ENCODE results near the gene NKAIN4.
A peak's percentile ranks its signal among the peaks of the same experiment; 100 is the strongest.

NKAIN4 gene

DNA sequence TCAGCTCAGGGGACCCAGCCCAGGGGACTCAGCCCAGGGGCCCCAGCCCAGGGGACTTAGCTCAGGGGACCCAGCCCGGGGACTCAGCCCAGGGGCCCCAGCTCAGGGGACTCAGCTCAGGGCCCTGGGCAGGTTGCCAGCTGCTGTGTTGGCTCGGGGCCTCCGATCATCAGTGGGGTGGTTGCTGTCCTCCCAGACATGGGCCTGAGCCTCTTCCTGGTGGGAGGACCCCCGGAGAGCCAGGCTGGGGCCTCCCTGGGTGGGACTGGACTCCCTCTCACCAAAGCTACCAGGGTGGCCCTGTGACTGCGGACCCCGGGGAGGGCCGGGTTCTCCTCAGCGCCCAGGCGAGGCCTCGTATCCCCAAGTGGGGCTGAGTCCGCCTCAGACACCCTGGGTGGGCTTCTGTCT lies 43.1 kb upstream of the NKAIN4 start:
- Mint-ChIP-seq H3K9me3 (peaks cover 8% of the 10 kb centered on the region), H3K36me3 (ENCODE audit: low read depth) (no peaks in the 10 kb centered on the region), H3K27ac (no peak overlapping the region), H3K4me3 (no peak overlapping the region), H3K4me1 (peaks cover 5% of the 10 kb centered on the region), H3K27me3 (ENCODE audit: low read depth, poor library complexity) (peaks cover 71% of the 10 kb centered on the region)
- TF ChIP-seq CTCF (IDR thresholded peaks at IDR 0.05) = no peak
- no peak for DNase-seq

DNA sequence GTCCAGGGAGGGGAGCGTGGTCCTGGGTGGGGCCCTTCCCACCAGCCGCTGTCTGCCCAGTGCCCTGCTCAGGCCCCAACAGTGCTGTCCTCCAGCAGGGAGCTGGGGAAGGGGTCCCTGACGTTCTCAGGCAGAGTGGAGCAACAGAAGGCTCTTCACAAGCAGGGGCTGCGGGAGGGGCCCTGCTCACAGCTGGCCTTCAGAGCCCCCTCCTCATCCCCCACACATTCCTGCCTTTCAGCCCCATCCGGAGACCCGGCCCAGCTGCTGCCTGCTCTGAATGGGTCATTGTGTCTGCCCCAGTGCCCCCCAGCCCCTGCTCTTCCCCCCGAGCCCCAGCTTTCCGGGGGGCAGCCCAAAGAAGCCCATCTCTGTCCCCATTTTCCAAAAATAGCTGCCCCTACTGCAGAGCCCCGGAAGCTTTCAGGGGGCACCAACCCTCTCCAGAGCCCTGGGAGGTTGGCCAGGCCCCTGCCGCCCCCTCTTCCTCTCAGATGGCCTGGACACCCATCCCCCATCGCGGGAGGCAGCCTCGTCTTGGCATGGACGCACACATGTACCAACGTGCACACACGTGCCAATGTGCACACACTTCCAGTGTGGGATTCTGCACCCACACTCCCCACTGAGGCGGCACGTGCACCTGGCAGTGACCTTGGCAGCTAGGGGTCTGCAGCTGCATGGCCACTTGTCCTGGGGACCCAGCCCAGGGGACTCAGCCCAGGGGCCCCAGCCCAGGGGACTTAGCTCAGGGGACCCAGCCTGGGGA lies 42.5 kb upstream of the NKAIN4 start:
- Mint-ChIP-seq H3K4me1 (peaks cover 5% of the 10 kb centered on the region), H3K36me3 (ENCODE audit: low read depth) (no peaks in the 10 kb centered on the region), H3K27me3 (ENCODE audit: low read depth, poor library complexity) (peaks cover 64% of the 10 kb centered on the region), H3K27ac (no peak overlapping the region), H3K4me3 (no peak overlapping the region), H3K9me3 (peaks cover 4% of the 10 kb centered on the region)
- TF ChIP-seq CTCF (IDR thresholded peaks at IDR 0.05) = no peak
- DNase-seq = no peak

DNA sequence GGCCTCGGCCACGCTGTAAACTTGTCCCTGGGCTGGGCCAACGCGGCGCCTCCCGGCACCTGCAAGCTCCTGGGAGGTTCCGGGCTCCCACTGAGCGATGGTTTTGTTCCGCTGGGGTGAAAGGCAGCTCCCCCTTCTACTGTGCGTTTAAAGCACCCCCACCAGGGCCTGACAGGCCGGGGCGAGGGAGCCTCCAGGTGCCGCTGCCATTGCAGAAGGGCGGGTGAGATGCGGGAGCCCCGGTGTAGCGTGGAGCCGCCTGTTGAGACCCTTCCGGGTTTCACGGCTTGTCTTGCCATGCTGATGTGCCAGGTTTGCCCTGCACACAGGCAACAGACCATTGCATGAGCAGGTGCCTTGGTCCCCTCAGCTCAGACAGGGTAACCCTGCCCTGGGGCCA lies 41.6 kb upstream of the NKAIN4 start:
- Mint-ChIP-seq H3K4me1 (peaks cover 5% of the 10 kb centered on the region), H3K27me3 (ENCODE audit: low read depth, poor library complexity) (peaks cover 55% of the 10 kb centered on the region), H3K4me3 (no peak overlapping the region), H3K9me3 (no peaks in the 10 kb centered on the region), H3K36me3 (ENCODE audit: low read depth) (no peaks in the 10 kb centered on the region), H3K27ac (no peak overlapping the region)
- DNase-seq = no peak
- TF ChIP-seq CTCF (IDR thresholded peaks at IDR 0.05) = no peak

GRCh38 chr20:63295422-63295821 lies 41.2 kb upstream of the NKAIN4 start:
- H3K36me3 Mint-ChIP-seq (ENCODE audit: low read depth) = no peaks in the 10 kb centered on the region
- no peak overlapping the region for H3K4me3 Mint-ChIP-seq
- no peak for TF ChIP-seq CTCF (IDR thresholded peaks at IDR 0.05)
- no peak overlapping the region for H3K27ac Mint-ChIP-seq
- H3K4me1 Mint-ChIP-seq = peaks cover 5% of the 10 kb centered on the region
- peaks cover 51% of the 10 kb centered on the region for H3K27me3 Mint-ChIP-seq (ENCODE audit: low read depth, poor library complexity)
- no peak for DNase-seq
- no peaks in the 10 kb centered on the region for H3K9me3 Mint-ChIP-seq

DNA sequence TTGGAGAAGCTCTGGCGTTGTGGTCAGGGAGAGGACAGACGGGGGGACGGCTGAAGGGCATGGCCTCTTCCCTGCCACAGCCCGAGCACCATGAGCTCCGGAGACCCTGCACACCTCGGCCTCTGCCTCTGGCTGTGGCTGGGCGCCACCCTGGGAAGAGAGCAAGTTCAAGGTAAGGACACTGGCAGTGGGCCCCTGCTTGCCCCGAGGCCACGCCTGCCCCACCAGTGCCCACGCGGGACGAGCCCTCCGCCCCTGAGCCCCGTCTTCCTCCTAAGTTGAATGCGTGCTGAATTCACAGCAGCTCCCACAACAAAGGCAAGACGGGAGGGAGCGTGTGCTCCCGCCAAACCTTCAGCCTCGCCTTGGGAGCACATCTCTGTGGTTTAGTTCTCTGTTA lies 40.8 kb upstream of the NKAIN4 start:
- peak overlapping the region; percentile 39 for H3K27ac Mint-ChIP-seq
- no peak for DNase-seq
- no peaks in the 10 kb centered on the region for H3K9me3 Mint-ChIP-seq
- no peaks in the 10 kb centered on the region for H3K36me3 Mint-ChIP-seq (ENCODE audit: low read depth)
- peaks cover 5% of the 10 kb centered on the region for H3K4me1 Mint-ChIP-seq
- no peak for TF ChIP-seq CTCF (IDR thresholded peaks at IDR 0.05)
- H3K4me3 Mint-ChIP-seq = no peak overlapping the region
- H3K27me3 Mint-ChIP-seq (ENCODE audit: low read depth, poor library complexity) = peaks cover 48% of the 10 kb centered on the region

- Mint-ChIP-seq H3K27ac (no peak overlapping the region), H3K4me1 (peaks cover 5% of the 10 kb centered on the region), H3K27me3 (ENCODE audit: low read depth, poor library complexity) (peaks cover 43% of the 10 kb centered on the region), H3K36me3 (ENCODE audit: low read depth) (no peaks in the 10 kb centered on the region), H3K9me3 (no peaks in the 10 kb centered on the region), H3K4me3 (no peak overlapping the region)
- no peak for DNase-seq
- TF ChIP-seq CTCF (IDR thresholded peaks at IDR 0.05) = no peak
Observed at GRCh38 chr20:63294536-63294900, 40.3 kb upstream of the NKAIN4 start.

Measured in nephron progenitor cell (in vitro differentiated cells).